Measurements from ENCODE around the gene CPA4.
"Not testable (repeated sequence)": the region's sequence is repeated elsewhere in the genome, so short reads cannot be mapped to it uniquely, and the experiment has no call there.

CPA4 gene

GRCh38 chr7:130292682-130293257 is at the start of gene CPA4:
TSS of gene CPA4 (plus strand) at chr7:130293161. CDS start at chr7:130293181, 20 bp downstream.
- no peak for DNase-seq (ENCODE audit: low read depth, low spot score)

GRCh38 chr7:130243486-130243885 is 49.5 kb upstream of the CPA4 start:
- not testable (repeated sequence) for DNase-seq (ENCODE audit: low read depth, low spot score)

GRCh38 chr7:130246491-130246890 is 46.5 kb upstream of the CPA4 start:
- DNase-seq (ENCODE audit: low read depth, low spot score) = not testable (repeated sequence)

GRCh38 chr7:130248842-130249241 is 44.1 kb upstream of the CPA4 start:
- DNase-seq (ENCODE audit: low read depth, low spot score) = not testable (repeated sequence)

GRCh38 chr7:130249626-130250025 is 43.3 kb upstream of the CPA4 start:
- not testable (repeated sequence) for DNase-seq (ENCODE audit: low read depth, low spot score)

GRCh38 chr7:130254555-130254954 is 38.4 kb upstream of the CPA4 start:
- DNase-seq (ENCODE audit: low read depth, low spot score) = no peak

GRCh38 chr7:130256704-130257103 is 36.3 kb upstream of the CPA4 start:
- no peak for DNase-seq (ENCODE audit: low read depth, low spot score)

GRCh38 chr7:130258494-130259078 is 34.4 kb upstream of the CPA4 start:
- DNase-seq (ENCODE audit: low read depth, low spot score) = no peak

- DNase-seq (ENCODE audit: low read depth, low spot score) = no peak
These were observed 30.5 kb upstream of the CPA4 start for GRCh38 chr7:130262448-130262847.

- DNase-seq (ENCODE audit: low read depth, low spot score) = no peak
These were observed 29.8 kb upstream of the CPA4 start for GRCh38 chr7:130263130-130263529.

GRCh38 chr7:130266258-130266960 is 26.6 kb upstream of the CPA4 start, which contains the start of gene CPA2:
TSS of gene CPA2 (plus strand) at chr7:130266863. CDS start at chr7:130266882, 19 bp downstream.
- DNase-seq (ENCODE audit: low read depth, low spot score) = no peak

GRCh38 chr7:130266961-130267321 is 26.0 kb upstream of the CPA4 start:
- DNase-seq (ENCODE audit: low read depth, low spot score) = no peak

- no peak for DNase-seq (ENCODE audit: low read depth, low spot score)
These were observed 24.3 kb upstream of the CPA4 start for GRCh38 chr7:130268463-130269317.

- DNase-seq (ENCODE audit: low read depth, low spot score) = no peak
These were observed 23.7 kb upstream of the CPA4 start for GRCh38 chr7:130269318-130269694.

- DNase-seq (ENCODE audit: low read depth, low spot score) = no peak
These were observed 21.8 kb upstream of the CPA4 start for GRCh38 chr7:130270947-130271800.

- DNase-seq (ENCODE audit: low read depth, low spot score) = no peak
These were observed 20.4 kb upstream of the CPA4 start for GRCh38 chr7:130272381-130273080.

- DNase-seq (ENCODE audit: low read depth, low spot score) = no peak
These were observed 19.7 kb upstream of the CPA4 start for GRCh38 chr7:130273081-130273932.

- no peak for DNase-seq (ENCODE audit: low read depth, low spot score)
These were observed 19.1 kb upstream of the CPA4 start for GRCh38 chr7:130273933-130274255.

- DNase-seq (ENCODE audit: low read depth, low spot score) = no peak
These were observed 18.7 kb upstream of the CPA4 start for GRCh38 chr7:130274296-130274695.
